ENCODE data around the gene LYSMD4. TPM values are rescaled to one million over a fixed set of nuclear protein-coding genes. Genes with fewer than 3 reads are reported as not detected.

The LYSMD4 gene
- total and polyA plus RNA-seq, 2 of the 8 experiments (the other 6 are each of a cell fraction or from before 2014, with no cell fraction given), result 7.5 to 17.5 TPM

- 52% methylated on average over 7 of the region's 7 CpGs; no CpG with 5 or more reads in 1 of the 2 experiments for WGBS, 2 experiments (ENCODE audit: extremely low coverage in 1 of 2, insufficient coverage in 1 of 2, insufficient read length in 1 of 2, insufficient replicate concordance in 2 of 2, low coverage in 1 of 2, low lambda C conversion rate in 2 of 2, missing lambda C conversion rate in 1 of 2)
- H3K79me2 ChIP-seq (ENCODE audit: control insufficient read depth in 1 of 2, insufficient read depth in 2 of 2, low read length in 2 of 2), result no peaks in the 10 kb centered on the region
- H4K5ac ChIP-seq (ENCODE audit: insufficient read length, low read depth, low read length), result no peak overlapping the region
- H4K20me1 ChIP-seq (replicated peaks in 1 of 2; ENCODE audit: control insufficient read depth in 1 of 2, insufficient read depth in 2 of 2, low read length in 2 of 2), result no peaks in the 10 kb centered on the region
- DNase-seq (ENCODE audit: low read depth in 1 of 2, low spot score in 2 of 2), result no peak
- no peak overlapping the region for H4K8ac ChIP-seq (ENCODE audit: extremely low read depth, insufficient read depth, low read length)
- no peak overlapping the region for H2BK5ac ChIP-seq (ENCODE audit: low read depth, low read length)
- no peak overlapping the region for H2AFZ ChIP-seq (ENCODE audit: low read length)
- H3K4ac ChIP-seq (replicated peaks; ENCODE audit: insufficient read length, low read depth, low read length), result no peak overlapping the region
- no peak overlapping the region for H3K9ac ChIP-seq (replicated peaks in 1 of 4; ENCODE audit: extremely low read depth in 1 of 4, low read depth in 3 of 4, low read length in 3 of 4)
- H2BK20ac ChIP-seq (ENCODE audit: low read length), result no peak overlapping the region
- H3K18ac ChIP-seq (ENCODE audit: extremely low read depth, low read length), result no peak overlapping the region
- H3K4me3 ChIP-seq (ENCODE audit: extremely low read depth in 1 of 4, insufficient read depth in 2 of 4, low read depth in 3 of 4, low read length in 4 of 4), result no peak overlapping the region
- H3K14ac ChIP-seq (ENCODE audit: insufficient read length), result no peak overlapping the region
- H4K91ac ChIP-seq (replicated peaks; ENCODE audit: insufficient read length, low read length), result no peak overlapping the region
- no peak overlapping the region for H3K23ac ChIP-seq (ENCODE audit: insufficient read length)
- H3K4me1 ChIP-seq (replicated peaks in 1 of 4; ENCODE audit: control insufficient read depth in 3 of 4, insufficient read depth in 4 of 4, low read length in 3 of 4), result no peaks in the 10 kb centered on the region; a peak in 1 of 7 replicates
- no peak overlapping the region for H2AK5ac ChIP-seq (ENCODE audit: low read depth, low read length)
- no peaks in the 10 kb centered on the region for H3K27me3 ChIP-seq (replicated peaks in 1 of 4; ENCODE audit: control insufficient read depth in 3 of 4, extremely low read depth in 1 of 4, insufficient read depth in 3 of 4, low read length in 3 of 4)
- peak; percentile 36 for FAIRE-seq
- no peak overlapping the region for H2BK120ac ChIP-seq (replicated peaks; ENCODE audit: low read depth, low read length)
- no peaks in the 10 kb centered on the region for H3K23me2 ChIP-seq (ENCODE audit: low read depth, low read length)
- no peak overlapping the region for H3K27ac ChIP-seq (ENCODE audit: low read depth, low read length)
- H2BK15ac ChIP-seq (ENCODE audit: low read length), result no peak overlapping the region
- H3K79me1 ChIP-seq (ENCODE audit: low read depth, low read length), result no peaks in the 10 kb centered on the region; the same call in 1 of the 2 replicates
- H2BK12ac ChIP-seq (ENCODE audit: low read depth, low read length), result no peak overlapping the region
- ChIA-PET POLR2A (ENCODE audit: partially characterized antibody) (interaction anchor here (0.6 to 1.2 kb wide), 5 partner anchors 13 to 298 kb away, joined by 3 to 4 read pairs (median 3); no protein-coding TSS in a partner anchor), CTCF (ENCODE audit: partially characterized antibody) (interaction anchor here (0.6 to 5.7 kb wide), 70 partner anchors 8 to 603 kb away, joined by 3 to 53 read pairs (median 5); no protein-coding TSS in a partner anchor)
- H3K36me3 ChIP-seq (ENCODE audit: control insufficient read depth in 2 of 4, insufficient read depth in 4 of 4, low read length in 3 of 4), result peaks cover 0 to 6% (median 0%) of the 10 kb centered on the region in 4 experiments; a peak in 2 of 8 replicates
- H3K9me3 ChIP-seq (ENCODE audit: insufficient read depth in 2 of 2, low read depth in 1 of 2, low read length in 1 of 2), result no peaks in the 10 kb centered on the region
- no peak overlapping the region for H3K4me2 ChIP-seq (ENCODE audit: insufficient read depth in 1 of 2, low read depth in 2 of 2, low read length in 2 of 2)
- H3K56ac ChIP-seq (replicated peaks; ENCODE audit: insufficient read length, low read depth, low read length), result no peak overlapping the region
- TF ChIP-seq GABPA (IDR thresholded peaks at IDR 0.05; ENCODE audit: borderline replicate concordance, insufficient read depth, low read length), result no peak
- no peak for TF ChIP-seq SIX5 (IDR thresholded peaks at IDR 0.05; ENCODE audit: low read depth, low read length)
- no peak for TF ChIP-seq EP300 (IDR thresholded peaks at IDR 0.05; ENCODE audit: borderline replicate concordance in 1 of 2, low read depth in 2 of 2, low read length in 2 of 2)
- TF ChIP-seq, protein P1, sequence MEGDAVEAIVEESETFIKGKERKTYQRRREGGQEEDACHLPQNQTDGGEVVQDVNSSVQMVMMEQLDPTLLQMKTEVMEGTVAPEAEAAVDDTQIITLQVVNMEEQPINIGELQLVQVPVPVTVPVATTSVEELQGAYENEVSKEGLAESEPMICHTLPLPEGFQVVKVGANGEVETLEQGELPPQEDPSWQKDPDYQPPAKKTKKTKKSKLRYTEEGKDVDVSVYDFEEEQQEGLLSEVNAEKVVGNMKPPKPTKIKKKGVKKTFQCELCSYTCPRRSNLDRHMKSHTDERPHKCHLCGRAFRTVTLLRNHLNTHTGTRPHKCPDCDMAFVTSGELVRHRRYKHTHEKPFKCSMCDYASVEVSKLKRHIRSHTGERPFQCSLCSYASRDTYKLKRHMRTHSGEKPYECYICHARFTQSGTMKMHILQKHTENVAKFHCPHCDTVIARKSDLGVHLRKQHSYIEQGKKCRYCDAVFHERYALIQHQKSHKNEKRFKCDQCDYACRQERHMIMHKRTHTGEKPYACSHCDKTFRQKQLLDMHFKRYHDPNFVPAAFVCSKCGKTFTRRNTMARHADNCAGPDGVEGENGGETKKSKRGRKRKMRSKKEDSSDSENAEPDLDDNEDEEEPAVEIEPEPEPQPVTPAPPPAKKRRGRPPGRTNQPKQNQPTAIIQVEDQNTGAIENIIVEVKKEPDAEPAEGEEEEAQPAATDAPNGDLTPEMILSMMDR (IDR thresholded peaks at IDR 0.05; ENCODE audit: control extremely low read depth in 1 of 3, insufficient read depth in 1 of 3, low read depth in 1 of 3, low read length in 3 of 3), result peak in 2 of 3 experiments; percentile 26 to 35; a peak in 2 of 4 replicates
- no peak for TF ChIP-seq SIN3A (conservative IDR thresholded peaks at IDR 0.05 in 1 of 2, IDR thresholded peaks at IDR 0.05 in 1 of 2; ENCODE audit: low read depth in 1 of 2, low read length in 2 of 2)
- TF ChIP-seq RXRA (IDR thresholded peaks at IDR 0.05; ENCODE audit: insufficient read depth, low read depth, low read length), result no peak
- no peak for TF ChIP-seq SIRT6 (IDR thresholded peaks at IDR 0.05; ENCODE audit: low read length)
These were observed 29.4 kb downstream of the LYSMD4 start for GRCh38 chr15:99703603-99704443.

All from H1 (cell line).